Measurements from ENCODE around the gene MLLT3.
A peak's percentile ranks its signal among the peaks of the same experiment; 100 is the strongest.

The MLLT3 gene

DNA sequence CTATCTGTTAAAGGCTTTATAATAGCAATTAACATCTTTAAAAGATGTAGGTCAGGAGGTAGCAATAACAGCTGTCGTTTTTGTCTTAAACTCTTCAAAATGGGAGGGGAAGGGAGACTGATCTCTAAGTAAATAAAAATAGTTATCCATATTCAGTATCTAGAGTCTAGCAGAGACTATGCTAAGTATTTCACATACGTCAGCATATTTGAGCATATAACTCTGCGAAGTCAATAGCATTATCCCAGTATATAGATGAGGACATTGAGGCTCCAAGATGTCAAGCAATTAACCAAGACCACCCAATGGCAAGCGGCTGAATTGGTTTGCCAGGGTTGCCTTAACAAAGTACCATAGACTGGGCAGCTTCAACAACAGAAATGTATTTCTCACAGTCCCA lies 316.8 kb downstream of the MLLT3 start:
- H3K4me3 ChIP-seq (ENCODE audit: low read depth, low read length), result no peak overlapping the region
- no peak for DNase-seq (ENCODE audit: low read depth, low spot score)
- ChIA-PET CTCF (no interaction called here), POLR2A (no interaction called here)
- TF ChIP-seq, protein P1, sequence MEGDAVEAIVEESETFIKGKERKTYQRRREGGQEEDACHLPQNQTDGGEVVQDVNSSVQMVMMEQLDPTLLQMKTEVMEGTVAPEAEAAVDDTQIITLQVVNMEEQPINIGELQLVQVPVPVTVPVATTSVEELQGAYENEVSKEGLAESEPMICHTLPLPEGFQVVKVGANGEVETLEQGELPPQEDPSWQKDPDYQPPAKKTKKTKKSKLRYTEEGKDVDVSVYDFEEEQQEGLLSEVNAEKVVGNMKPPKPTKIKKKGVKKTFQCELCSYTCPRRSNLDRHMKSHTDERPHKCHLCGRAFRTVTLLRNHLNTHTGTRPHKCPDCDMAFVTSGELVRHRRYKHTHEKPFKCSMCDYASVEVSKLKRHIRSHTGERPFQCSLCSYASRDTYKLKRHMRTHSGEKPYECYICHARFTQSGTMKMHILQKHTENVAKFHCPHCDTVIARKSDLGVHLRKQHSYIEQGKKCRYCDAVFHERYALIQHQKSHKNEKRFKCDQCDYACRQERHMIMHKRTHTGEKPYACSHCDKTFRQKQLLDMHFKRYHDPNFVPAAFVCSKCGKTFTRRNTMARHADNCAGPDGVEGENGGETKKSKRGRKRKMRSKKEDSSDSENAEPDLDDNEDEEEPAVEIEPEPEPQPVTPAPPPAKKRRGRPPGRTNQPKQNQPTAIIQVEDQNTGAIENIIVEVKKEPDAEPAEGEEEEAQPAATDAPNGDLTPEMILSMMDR (IDR thresholded peaks at IDR 0.05; ENCODE audit: insufficient read depth, low read length, missing control alignments), result no peak

DNA sequence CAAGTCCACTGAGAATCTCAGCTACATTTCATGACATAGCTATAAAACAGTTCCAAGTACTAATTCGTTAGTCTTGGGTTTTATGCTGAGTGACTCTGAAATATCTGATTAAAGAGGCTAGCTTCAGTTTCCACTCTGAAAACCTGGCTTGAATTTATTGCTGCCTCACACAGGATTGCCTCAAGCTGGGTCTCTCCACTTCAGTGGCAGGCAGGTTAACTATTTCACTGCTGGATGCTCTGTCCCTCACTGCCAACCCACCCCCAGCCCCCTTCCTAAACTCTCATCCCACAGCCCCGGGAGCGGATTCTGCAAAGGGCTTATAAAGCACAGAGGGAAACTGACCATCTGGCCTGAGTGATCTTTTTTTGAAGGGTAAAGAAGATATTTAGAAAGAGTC lies 318.3 kb downstream of the MLLT3 start:
- TF ChIP-seq, protein P1 (IDR thresholded peaks at IDR 0.05; ENCODE audit: insufficient read depth, low read length, missing control alignments), result no peak
- DNase-seq (ENCODE audit: low read depth, low spot score), result no peak
- ChIA-PET POLR2A (no interaction called here), CTCF (no interaction called here)
- H3K4me3 ChIP-seq (ENCODE audit: low read depth, low read length), result no peak overlapping the region

DNA sequence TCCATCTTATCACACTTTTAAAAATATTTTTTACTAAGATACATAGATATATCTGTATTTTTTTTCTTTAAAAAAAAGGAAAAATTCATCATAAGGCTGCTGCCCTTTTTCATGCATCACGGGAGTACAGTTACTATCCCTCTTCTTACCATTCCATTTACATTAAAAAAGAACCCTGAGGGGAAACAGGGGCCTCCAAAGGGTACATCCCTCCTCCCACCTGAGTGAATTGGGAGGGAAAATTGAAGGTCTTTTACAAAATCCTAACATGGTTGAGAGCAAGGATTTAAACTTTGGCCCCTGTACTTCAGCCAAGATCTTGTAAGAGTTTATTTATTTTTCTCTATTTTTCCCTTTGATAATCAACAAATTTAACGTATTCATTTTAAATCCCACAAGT lies 319.2 kb downstream of the MLLT3 start:
- ChIA-PET POLR2A (no interaction called here), CTCF (no interaction called here)
- TF ChIP-seq, protein P1 (IDR thresholded peaks at IDR 0.05; ENCODE audit: insufficient read depth, low read length, missing control alignments), result no peak
- no peak for DNase-seq (ENCODE audit: low read depth, low spot score)
- H3K4me3 ChIP-seq (ENCODE audit: low read depth, low read length), result no peak overlapping the region

DNA sequence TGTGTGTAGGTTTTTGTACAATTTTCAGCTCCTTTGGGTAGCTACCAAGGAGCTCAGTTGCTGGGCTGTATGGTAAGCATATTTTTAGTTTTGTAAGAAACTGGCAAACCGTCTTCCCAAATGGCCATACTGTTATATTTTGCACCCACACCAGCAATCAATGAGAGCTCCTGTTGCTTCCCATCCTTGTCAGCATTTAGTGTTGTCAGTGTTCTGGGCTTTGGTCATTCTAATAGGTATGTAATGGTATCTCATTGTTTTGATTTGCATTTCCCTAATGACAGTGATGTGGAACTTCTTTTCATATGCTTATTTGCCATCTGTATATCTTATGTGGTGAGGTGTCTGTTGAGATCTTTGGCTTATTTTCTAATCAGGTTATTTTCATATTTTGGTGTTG lies 320.1 kb downstream of the MLLT3 start:
- H3K4me3 ChIP-seq (ENCODE audit: low read depth, low read length), result no peak overlapping the region
- DNase-seq (ENCODE audit: low read depth, low spot score), result no peak
- ChIA-PET POLR2A (no interaction called here), CTCF (no interaction called here)
- TF ChIP-seq, protein P1 (IDR thresholded peaks at IDR 0.05; ENCODE audit: insufficient read depth, low read length, missing control alignments), result no peak

DNA sequence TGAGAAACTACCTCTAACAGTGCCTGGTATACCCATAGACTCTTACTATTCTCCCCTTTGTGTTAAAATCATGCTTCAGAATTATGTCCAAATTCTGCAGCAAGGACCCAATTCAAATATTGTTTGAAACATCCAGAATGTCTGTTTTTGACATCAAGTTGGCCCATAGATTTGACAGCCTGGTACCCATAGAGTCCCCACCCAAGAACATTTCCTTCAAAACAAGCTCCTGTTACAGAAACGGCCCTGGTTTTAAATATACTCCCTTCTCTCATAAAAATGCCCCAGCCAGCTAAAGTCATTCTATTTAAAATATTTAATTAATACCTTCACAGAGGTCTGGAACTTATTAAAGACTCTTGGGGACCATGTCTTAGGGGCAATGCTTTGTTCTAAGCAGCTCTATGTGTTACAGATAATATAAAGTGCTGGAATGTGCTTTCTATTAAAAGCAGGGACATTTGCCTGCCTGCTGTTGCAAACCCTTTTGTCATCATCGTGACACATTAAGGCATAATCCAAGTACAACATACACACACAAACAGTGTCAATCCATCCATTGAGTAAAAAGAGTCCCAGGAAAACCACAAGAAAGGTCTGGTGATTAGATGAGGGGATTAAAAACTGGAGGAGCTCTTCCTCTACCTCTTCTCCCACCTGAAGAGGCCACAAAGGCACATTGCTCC lies 321.7 kb downstream of the MLLT3 start:
- ChIA-PET CTCF (interaction anchor here (1.5 kb wide), 1 partner anchor 324 kb away, joined by 3 read pairs; no protein-coding TSS in a partner anchor), POLR2A (no interaction called here)
- no peak for DNase-seq (ENCODE audit: low read depth, low spot score)
- TF ChIP-seq, protein P1 (IDR thresholded peaks at IDR 0.05; ENCODE audit: insufficient read depth, low read length, missing control alignments), result no peak
- H3K4me3 ChIP-seq (ENCODE audit: low read depth, low read length), result no peak overlapping the region

DNA sequence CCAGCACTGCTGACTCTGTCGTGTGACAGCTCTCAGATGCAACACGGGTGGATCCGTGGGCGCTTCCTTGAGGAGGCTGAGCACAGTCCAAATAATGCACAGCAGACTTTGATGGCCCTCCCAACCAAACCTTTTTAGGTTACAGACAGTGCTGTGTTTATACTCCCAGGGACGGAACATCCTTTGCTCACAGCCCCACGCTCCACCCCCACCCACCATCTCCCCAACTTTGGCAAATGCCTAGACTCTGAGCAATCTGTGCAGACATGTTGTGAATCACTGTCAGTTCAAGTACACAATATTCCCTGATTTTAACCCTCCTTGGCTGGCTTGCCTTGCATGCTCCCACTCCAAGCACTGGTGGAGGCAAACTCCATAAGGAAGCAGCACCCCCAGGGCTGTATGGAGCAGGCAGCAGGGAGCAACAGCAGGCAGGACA lies 324.6 kb downstream of the MLLT3 start:
- POLR2A ChIA-PET, result no interaction called here
- no peak overlapping the region for H3K4me3 ChIP-seq (ENCODE audit: low read depth, low read length)
- CTCF ChIA-PET, result interaction anchor here (0.6 kb wide), 1 partner anchor 58 kb away, joined by 3 read pairs; no protein-coding TSS in a partner anchor
- TF ChIP-seq, protein P1 (IDR thresholded peaks at IDR 0.05; ENCODE audit: insufficient read depth, low read length, missing control alignments), result no peak
- peak; percentile 42 for DNase-seq (ENCODE audit: low read depth, low spot score)

All from AG04449 (cell line).